ENCODE results near the gene FARS2. TPM values are rescaled to one million over a fixed set of nuclear protein-coding genes. Genes with fewer than 3 reads are reported as not detected.

FARS2 gene
- total RNA-seq, 1 donor from 2014 or later, result 20.1 TPM

DNA sequence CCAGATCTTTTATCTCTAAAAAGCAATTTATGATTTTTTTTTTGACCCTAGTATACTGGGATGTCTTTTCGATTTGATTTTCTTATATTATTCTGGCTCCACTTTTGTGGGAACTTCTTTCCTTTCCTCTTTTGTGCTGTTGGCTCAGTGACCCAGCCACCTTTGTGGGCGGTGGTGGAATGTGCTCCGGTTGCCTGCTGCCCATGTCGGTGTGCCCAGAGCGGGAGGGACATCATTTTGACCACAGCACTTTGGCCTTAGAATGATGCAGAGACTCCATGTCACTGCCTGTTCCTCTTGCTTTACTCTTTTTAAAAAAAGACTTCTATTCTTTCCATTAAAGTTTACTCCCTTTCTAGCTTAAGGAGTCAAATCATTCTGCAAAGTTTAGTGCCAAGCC, 198.0 kb downstream of the FARS2 start:
- intact Hi-C loops (cut with micrococcal nuclease), result no loop called here

GRCh38 chr6:5461365-5461764, 200.1 kb downstream of the FARS2 start:
- intact Hi-C loops (cut with micrococcal nuclease), result no loop called here

- intact Hi-C loops (cut with micrococcal nuclease), result no loop called here
These were observed 201.5 kb downstream of the FARS2 start for GRCh38 chr6:5462856-5463255.

- intact Hi-C loops (cut with micrococcal nuclease), result no loop called here
These were observed 202.4 kb downstream of the FARS2 start for GRCh38 chr6:5463690-5464089.

DNA sequence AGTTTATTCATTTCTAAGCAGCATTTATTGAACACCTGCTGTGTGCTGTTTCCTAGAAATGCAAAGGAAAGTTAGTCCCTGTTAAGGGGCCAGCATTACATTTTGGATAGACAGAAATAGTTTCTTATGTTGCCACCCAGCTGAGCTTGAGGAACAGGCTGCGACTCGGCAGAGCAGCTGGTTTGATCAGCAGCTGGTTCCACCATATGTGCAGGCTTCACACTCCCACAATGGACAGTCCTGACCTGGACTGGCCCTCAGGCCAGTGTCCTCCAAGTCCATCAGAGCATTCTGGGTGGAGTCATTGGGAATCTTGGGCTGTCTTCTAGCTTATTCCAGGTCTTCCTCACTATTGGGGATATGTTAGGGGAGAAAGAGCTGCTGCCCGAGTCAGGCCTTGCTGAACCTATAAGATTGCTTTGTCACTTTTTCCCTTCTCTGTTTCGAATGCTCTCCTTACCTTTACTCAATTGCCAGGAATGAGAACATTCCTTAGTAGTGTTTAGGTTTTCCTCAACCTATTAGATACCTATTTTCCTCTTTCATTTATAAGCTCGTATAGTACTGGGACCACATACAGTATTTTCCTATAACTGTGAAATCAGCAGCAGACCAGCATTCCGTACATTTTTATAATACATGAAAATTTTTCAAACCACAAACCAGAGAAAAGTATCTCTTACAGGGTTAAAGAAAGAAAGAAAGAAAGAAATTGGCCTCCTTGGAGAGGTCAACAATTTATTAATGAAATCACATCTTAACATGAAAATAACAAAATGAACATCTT, 203.0 kb downstream of the FARS2 start:
- intact Hi-C loops (cut with micrococcal nuclease), result no loop called here

GRCh38 chr6:5466281-5467136, 205.2 kb downstream of the FARS2 start:
- intact Hi-C loops (cut with micrococcal nuclease), result no loop called here

- intact Hi-C loops (cut with micrococcal nuclease), result no loop called here
These were observed 207.3 kb downstream of the FARS2 start for GRCh38 chr6:5468586-5468985.

DNA sequence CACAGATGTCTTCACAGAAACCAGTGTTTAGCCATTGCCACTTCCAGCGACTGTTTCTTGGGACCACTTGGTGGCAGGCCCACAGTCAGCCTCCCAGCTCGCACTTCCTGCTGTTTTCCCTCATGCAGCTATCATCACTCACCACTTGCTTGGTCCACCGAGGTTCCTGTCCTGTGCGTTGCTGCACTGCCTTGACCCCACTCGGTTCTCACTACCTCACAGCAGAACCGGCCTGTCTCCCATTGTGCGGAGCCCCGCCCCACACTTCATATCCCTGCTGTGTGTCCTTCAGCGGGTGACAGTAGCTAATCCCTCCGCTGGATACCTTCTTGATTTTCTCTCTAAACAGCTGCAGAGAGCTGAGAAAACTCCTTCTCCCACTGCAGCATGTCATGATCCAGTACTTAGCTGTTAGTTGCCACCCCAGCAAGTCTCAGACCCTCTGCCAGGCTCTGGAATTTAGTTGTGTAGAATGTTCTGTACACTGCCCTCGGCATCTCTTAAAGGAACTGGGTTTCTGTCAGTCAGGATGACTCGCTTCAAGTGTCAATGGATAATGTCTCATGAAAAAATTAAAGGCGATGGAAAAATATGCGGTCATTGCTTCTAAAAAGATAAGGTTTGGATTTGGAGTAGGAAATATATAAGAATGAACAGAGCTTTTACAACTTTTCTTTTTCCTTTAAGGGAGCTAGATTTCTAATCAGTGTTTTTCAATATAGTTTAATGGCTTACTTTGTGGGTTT, 208.0 kb downstream of the FARS2 start:
- intact Hi-C loops (cut with micrococcal nuclease), result no loop called here

GRCh38 chr6:5471044-5471443, 209.7 kb downstream of the FARS2 start:
- intact Hi-C loops (cut with micrococcal nuclease), result loop anchor here (1.0 to 5.0 kb wide), 12 partner anchors 156 to 1076 kb away; no protein-coding TSS in a partner anchor

DNA sequence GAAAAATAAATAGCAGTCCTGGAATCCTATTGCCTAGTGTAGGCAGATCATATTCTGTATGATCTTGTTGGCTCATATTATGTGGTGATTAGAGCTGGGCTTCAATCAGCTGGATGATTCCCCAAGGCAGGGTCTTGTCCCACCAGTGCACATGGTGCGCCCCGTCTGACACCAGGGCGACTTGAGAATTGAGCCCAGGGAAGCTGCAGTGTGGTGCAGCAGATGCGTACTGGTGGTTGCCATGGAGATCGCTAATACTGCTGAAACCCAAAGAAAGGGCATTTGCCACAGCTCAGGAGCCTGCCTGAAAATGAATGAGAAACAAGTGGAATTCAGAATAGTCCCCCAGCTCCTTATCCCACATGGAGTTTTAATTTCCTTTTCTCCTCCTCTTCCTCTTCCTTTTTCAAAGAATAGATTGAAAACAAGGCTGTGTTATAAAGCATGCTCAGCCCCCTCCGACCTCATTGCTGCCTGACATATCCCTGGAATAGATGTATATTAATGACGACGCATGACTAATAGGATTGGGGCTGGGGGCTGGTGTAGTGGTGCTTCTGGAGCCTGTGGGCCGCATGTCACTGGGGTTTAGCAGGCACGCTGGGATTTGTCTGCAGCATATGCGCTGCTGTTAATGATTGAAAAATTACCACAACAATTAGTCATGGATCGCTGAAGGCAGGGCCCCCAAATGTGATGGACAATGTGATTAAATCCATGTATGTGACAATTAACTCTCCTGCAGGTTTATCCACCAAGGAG, 210.5 kb downstream of the FARS2 start:
- intact Hi-C loops (cut with micrococcal nuclease), result loop anchor here (1.0 to 5.0 kb wide), 12 partner anchors 155 to 1075 kb away; no protein-coding TSS in a partner anchor

DNA sequence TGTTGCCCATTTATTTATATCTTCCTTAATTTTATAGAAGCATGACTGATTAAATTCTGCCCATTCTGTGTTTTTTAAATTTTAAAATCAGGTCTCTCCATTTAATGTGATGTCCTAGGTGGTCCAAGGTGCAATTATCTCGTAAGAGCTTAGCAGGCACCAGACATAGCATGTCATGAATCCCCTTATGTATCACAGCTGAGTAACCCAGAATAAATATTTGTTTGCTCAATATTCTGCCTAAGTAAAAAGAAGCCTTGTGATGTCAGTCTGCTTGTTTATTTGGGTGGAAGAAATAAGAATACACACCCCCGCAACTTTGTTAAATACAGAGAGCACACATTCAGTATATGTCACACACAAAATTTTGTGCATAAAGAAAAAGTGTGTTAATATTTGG, 211.3 kb downstream of the FARS2 start:
- intact Hi-C loops (cut with micrococcal nuclease), result loop anchor here (5.0 kb wide), 2 partner anchors 250 to 330 kb away; no protein-coding TSS in a partner anchor

DNA sequence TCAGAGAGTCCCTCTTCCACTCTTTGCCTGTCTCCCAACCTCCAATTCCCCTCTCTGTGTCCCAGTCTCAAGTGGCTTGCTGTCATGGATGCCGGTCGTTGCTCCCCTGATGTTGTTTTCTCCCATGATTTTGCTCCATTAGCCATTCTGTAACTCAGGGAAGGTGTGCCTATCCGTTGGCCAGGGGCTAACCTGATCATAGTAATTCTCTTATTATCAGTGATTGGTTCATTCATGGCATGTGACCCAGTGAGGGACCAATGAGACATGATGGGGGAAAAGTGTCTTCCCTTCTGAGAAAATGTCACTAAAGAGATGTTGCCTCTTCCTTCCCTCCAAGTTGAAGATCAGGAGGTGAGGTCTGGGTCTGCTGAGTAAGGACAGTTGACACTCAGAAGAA, 214.5 kb downstream of the FARS2 start:
- intact Hi-C loops (cut with micrococcal nuclease), result no loop called here

- intact Hi-C loops (cut with micrococcal nuclease), result no loop called here
These were observed 217.1 kb downstream of the FARS2 start for GRCh38 chr6:5478380-5478779.

GRCh38 chr6:5481033-5481432, 219.7 kb downstream of the FARS2 start:
- intact Hi-C loops (cut with micrococcal nuclease), result no loop called here

DNA sequence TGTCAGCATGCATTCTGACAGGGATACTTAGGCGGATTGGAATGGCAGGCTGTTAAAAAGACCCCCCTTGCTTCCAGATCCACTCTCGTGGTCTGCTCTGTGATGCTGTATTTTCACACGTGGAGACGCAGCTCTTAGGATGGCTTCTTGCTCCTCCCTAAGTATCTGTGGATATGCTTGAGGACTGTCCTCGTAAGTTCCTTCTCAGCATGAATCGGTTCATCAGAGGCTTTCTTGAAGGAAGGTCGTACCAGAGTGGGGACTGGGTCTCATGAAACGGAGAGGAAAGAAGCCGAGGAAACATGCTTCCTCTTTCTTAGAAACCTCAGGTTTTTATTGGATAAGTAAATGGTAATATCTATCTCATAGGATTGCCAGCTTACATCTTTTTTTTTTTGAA, 220.4 kb downstream of the FARS2 start:
- intact Hi-C loops (cut with micrococcal nuclease), result no loop called here

- intact Hi-C loops (cut with micrococcal nuclease), result no loop called here
These were observed 221.3 kb downstream of the FARS2 start for GRCh38 chr6:5482619-5483018.

GRCh38 chr6:5484692-5485091, 223.4 kb downstream of the FARS2 start:
- intact Hi-C loops (cut with micrococcal nuclease), result no loop called here

- intact Hi-C loops (cut with micrococcal nuclease), result no loop called here
These were observed 224.9 kb downstream of the FARS2 start for GRCh38 chr6:5486214-5486613.

DNA sequence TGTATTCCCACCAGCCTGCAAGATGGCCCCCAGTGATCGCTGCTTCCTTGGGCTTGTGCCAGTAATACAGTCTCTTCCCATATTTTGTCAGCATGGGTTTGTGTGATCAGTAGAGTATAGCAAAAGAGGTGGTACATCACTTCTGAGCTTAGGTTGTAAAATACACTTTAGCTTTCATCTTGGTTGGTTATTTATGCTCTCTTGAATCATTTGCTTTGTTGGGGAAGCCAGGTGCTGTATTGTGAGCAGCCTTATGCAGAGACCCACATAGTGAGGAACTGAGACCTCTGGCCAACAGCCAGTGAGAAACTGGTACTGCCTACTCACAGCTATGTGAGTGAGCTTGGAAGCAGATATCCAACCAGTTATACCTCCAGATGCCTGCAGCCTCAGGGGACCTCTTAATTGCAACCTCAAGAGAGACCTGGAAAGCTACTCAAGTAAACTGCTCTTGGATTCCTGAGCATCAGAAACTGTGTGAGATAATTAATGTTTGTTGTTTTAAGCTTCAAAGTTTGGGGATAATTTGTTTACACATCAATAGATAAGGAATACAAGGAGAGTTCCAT, 229.3 kb downstream of the FARS2 start:
- intact Hi-C loops (cut with micrococcal nuclease), result no loop called here

DNA sequence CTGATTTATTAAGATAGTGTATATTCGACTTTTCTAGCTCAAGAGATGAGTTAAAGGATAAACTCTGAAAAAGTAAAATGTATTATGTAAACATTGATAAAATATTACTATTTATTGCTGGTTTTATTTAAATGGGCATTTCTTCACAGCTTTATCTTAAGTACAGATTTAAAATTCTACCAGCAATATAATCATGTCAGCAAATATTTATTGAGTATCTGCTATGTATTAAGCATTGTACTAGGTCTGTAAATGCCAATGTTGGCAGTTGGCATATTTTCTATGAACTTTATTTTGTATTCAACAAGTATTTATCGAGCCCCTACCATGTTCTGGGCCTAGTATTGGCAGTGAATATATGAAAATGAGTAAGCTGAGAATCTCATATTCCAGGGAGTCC, 231.0 kb downstream of the FARS2 start:
- intact Hi-C loops (cut with micrococcal nuclease), result no loop called here

DNA sequence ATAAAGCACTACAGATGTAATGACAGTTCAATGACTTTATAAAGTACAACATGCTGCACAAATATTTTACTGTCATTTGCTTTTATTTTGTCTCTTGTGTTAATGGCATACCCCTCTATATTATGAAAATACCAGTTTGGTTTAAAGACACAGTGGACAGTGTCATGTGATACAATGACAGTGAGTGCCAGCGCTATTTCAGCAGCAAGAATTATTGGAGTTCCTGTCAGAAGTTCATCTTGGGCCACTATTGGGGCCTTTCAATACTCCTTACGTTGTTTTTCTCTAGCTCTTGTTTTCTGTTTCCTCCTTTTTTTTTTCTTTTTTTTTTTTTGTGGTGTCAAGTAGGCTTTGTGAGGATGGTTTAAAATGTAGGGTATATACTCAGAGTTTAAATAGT, 232.5 kb downstream of the FARS2 start:
- intact Hi-C loops (cut with micrococcal nuclease), result no loop called here

Data from T-helper 1 cell treated with Interleukin-12 subunit alpha and Interleukin-12 subunit beta and Interleukin-4 antibody, amounts not matched to agents 30 ng/mL and 1 ng/mL, for 36 hours (primary cell).